Stimulated activated memory B cell treated with anti-CD40 and anti-IgM and Interleukin-4, amounts not matched to agents 10 μg/mL and 1 μg/mL and 100 μg/mL, for 72 hours (primary cell): ENCODE data around the gene LRRC43.

ENCODE experiments used
- ATAC-seq: fragments of 150-1000 bp; cut with Tn5 transposase; 2 replicates; pipeline ENCODE4 v1.10.0; 2021
- H3K27ac Mint-ChIP-seq: one replicate; pipeline ENCODE4 v1.8.0; 2022; ENCODE audit warnings: mild to moderate bottlenecking, mixed read lengths
- H3K27me3 Mint-ChIP-seq: one replicate; pipeline ENCODE4 v1.8.0; 2022; ENCODE audit warnings: mixed read lengths
- H3K36me3 Mint-ChIP-seq: one replicate; pipeline ENCODE4 v1.8.0; 2022; ENCODE audit warnings: mixed read lengths
- H3K4me1 Mint-ChIP-seq: one replicate; pipeline ENCODE4 v1.8.0; 2022; ENCODE audit warnings: mixed read lengths
- H3K4me3 Mint-ChIP-seq: one replicate; pipeline ENCODE4 v1.8.0; 2022; ENCODE audit warnings: mild to moderate bottlenecking, moderate library complexity, mixed read lengths
- H3K9me3 Mint-ChIP-seq: one replicate; pipeline ENCODE4 v1.8.0; 2022; ENCODE audit warnings: mixed read lengths

Gene LRRC43

GRCh38 chr12:122147514-122148290 is 35.2 kb upstream of the LRRC43 start:
- ATAC-seq = no peak
- Mint-ChIP-seq H3K4me1 (no peaks in the 10 kb centered on the region), H3K9me3 (no peaks in the 10 kb centered on the region), H3K27me3 (no peaks in the 10 kb centered on the region), H3K4me3 (no peak overlapping the region), H3K27ac (no peak overlapping the region), H3K36me3 (peaks cover 14% of the 10 kb centered on the region)

DNA sequence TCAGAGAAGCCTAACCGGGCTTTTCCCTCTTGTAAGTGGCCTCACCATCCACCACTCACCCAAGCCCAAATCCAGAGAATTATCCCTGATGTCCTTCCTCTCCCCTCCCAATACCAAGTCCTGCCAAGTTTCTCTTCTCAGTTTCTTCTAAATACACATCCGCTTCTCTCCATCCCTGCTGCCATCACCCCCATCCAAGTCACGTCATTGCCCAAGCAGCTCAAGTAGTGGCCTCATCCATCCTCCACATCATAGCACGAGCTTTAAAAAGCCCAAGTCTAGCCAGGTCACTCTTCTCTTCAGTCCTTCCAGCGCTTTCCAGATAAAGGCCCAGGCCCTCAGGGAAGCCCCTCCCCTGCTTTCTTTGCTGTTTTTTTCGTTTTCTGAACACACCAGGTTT is 34.3 kb upstream of the LRRC43 start:
- Mint-ChIP-seq H3K27ac (no peak overlapping the region), H3K9me3 (no peaks in the 10 kb centered on the region), H3K4me3 (no peak overlapping the region), H3K27me3 (no peaks in the 10 kb centered on the region), H3K4me1 (no peaks in the 10 kb centered on the region), H3K36me3 (peaks cover 5% of the 10 kb centered on the region)
- ATAC-seq = no peak

DNA sequence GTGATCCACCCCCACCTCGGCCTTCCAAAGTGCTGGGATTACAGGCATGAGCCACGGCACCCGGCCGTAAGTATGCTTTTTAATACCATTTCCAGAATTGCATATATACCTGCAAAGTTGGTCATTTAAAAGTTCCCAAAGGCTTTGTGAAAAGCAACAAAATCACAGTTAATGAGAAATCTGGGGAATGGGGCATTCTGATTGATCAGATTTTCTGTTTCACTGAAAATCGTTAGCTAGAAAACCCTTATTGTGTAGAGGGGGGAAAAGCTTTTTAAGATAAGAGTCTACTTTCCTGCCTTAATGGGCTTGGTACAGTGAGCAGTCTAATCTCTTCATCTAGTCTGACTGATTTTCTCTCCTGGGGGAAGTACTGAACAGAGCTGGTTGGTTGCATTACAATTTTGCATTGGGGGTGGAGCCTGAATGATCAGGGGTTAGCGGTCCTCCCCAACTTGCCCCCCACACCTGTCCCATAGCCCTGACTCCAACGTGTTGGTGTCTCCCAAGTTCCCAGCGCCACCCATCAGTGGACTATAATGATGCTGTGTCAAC is 32.7 kb upstream of the LRRC43 start:
- ATAC-seq = no peak
- H3K9me3 Mint-ChIP-seq = no peaks in the 10 kb centered on the region

GRCh38 chr12:122152754-122153153 is 30.2 kb upstream of the LRRC43 start:
- no peak overlapping the region for H3K27ac Mint-ChIP-seq
- H3K4me1 Mint-ChIP-seq = no peaks in the 10 kb centered on the region
- no peak overlapping the region for H3K4me3 Mint-ChIP-seq
- H3K27me3 Mint-ChIP-seq = peaks cover 21% of the 10 kb centered on the region
- H3K36me3 Mint-ChIP-seq = no peaks in the 10 kb centered on the region
- H3K9me3 Mint-ChIP-seq = no peaks in the 10 kb centered on the region
- no peak for ATAC-seq

More for the DNA sequence above, 32.7 kb upstream of the LRRC43 start:
- Mint-ChIP-seq H3K27ac (no peak overlapping the region), H3K4me3 (no peak overlapping the region), H3K27me3 (peaks cover 12% of the 10 kb centered on the region), H3K36me3 (no peaks in the 10 kb centered on the region), H3K4me1 (no peaks in the 10 kb centered on the region)

DNA sequence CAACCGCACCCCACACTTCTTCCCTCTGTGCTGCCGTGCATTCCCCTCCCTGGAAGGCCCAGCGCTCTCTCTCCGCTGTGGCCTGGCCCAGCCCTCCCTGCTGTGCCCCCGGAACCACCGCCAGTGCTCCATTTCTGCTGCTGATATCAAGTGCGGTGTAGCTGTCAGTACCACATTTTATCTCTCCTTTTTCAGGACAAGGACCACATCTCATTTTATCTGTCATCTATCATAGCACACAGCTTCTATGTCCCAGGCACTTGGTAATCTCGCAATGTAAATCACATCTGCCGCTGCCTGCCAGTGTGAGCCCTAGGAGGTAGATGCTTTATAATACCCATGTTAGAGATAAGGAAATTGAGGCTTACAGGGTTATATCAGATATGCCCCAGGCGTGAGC is 27.2 kb upstream of the LRRC43 start:
- no peaks in the 10 kb centered on the region for H3K4me1 Mint-ChIP-seq
- H3K4me3 Mint-ChIP-seq = no peak overlapping the region
- H3K9me3 Mint-ChIP-seq = no peaks in the 10 kb centered on the region
- H3K27me3 Mint-ChIP-seq = peaks cover 21% of the 10 kb centered on the region
- ATAC-seq = no peak
- no peaks in the 10 kb centered on the region for H3K36me3 Mint-ChIP-seq
- no peak overlapping the region for H3K27ac Mint-ChIP-seq

- H3K27me3 Mint-ChIP-seq = peaks cover 28% of the 10 kb centered on the region
- H3K27ac Mint-ChIP-seq = no peak overlapping the region
- no peaks in the 10 kb centered on the region for H3K4me1 Mint-ChIP-seq
- no peak for ATAC-seq
- no peaks in the 10 kb centered on the region for H3K9me3 Mint-ChIP-seq
- no peak overlapping the region for H3K4me3 Mint-ChIP-seq
- H3K36me3 Mint-ChIP-seq = no peaks in the 10 kb centered on the region
Measured at GRCh38 chr12:122158700-122159285, 24.1 kb upstream of the LRRC43 start.

GRCh38 chr12:122159882-122160281 is 23.0 kb upstream of the LRRC43 start:
- H3K4me1 Mint-ChIP-seq = no peaks in the 10 kb centered on the region
- H3K36me3 Mint-ChIP-seq = no peaks in the 10 kb centered on the region
- ATAC-seq = no peak
- H3K4me3 Mint-ChIP-seq = no peak overlapping the region
- H3K9me3 Mint-ChIP-seq = no peaks in the 10 kb centered on the region
- no peak overlapping the region for H3K27ac Mint-ChIP-seq
- peaks cover 20% of the 10 kb centered on the region for H3K27me3 Mint-ChIP-seq

- Mint-ChIP-seq H3K4me3 (no peak overlapping the region), H3K27ac (no peak overlapping the region), H3K36me3 (no peaks in the 10 kb centered on the region), H3K4me1 (no peaks in the 10 kb centered on the region), H3K27me3 (peaks cover 20% of the 10 kb centered on the region), H3K9me3 (no peaks in the 10 kb centered on the region)
- ATAC-seq = no peak
Measured at GRCh38 chr12:122160761-122161160, 22.2 kb upstream of the LRRC43 start.

- no peak overlapping the region for H3K27ac Mint-ChIP-seq
- no peak overlapping the region for H3K4me3 Mint-ChIP-seq
- H3K4me1 Mint-ChIP-seq = peaks cover 7% of the 10 kb centered on the region
Measured at GRCh38 chr12:122161682-122162081, 21.2 kb upstream of the LRRC43 start.

GRCh38 chr12:122162976-122163375 is 19.9 kb upstream of the LRRC43 start:
- Mint-ChIP-seq H3K9me3 (no peaks in the 10 kb centered on the region), H3K4me3 (no peak overlapping the region), H3K36me3 (no peaks in the 10 kb centered on the region), H3K4me1 (peaks cover 14% of the 10 kb centered on the region), H3K27ac (no peak overlapping the region), H3K27me3 (peaks cover 16% of the 10 kb centered on the region)
- ATAC-seq = no peak

More at GRCh38 chr12:122161682-122162081, 21.2 kb upstream of the LRRC43 start:
- Mint-ChIP-seq H3K36me3 (no peaks in the 10 kb centered on the region), H3K9me3 (no peaks in the 10 kb centered on the region), H3K27me3 (peaks cover 16% of the 10 kb centered on the region)
- ATAC-seq = no peak

DNA sequence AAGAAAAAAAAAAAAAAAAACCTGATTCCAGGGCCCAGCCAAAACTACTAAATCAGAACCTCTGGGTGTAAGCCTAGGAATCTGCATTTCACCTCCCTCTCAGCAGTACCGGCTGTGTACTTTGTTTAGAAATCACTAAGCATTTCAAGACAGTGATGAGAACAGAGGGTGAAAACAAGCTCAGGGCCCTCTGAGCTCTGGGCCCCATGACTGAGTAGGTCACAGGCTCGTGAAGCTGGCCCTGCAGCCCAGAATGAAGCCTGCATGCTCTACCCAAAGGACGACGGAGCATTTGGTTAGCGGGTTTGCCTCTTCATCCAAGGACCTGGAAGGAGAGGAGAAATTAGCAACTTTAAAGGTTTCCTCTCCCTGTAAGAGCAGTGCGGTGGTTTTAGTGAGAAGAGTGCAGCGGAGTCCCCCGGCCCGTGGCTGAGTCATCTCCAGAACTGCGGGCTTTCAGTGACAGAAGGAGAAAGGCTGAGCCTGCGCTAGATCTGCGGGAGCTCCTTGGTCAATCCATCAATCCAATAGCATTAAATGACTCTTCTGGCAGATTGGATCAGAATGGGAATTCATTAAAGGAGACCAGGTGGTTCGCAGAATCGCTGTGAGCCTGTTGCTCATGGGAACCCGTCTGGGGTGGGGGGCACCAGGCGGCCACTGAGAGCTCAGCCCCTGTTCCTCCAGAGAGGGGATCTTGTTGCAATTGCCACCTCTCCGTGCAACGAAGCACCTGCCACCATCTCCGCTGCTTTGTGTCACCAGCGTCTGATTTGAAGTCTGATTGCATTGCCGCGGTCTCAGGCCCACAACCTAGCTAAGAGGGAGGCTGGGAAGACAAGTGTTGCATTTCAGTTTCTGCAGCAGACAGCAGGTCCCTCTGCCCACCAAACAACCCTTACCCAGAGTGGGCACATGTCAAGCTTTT is 16.2 kb upstream of the LRRC43 start:
- Mint-ChIP-seq H3K36me3 (no peaks in the 10 kb centered on the region), H3K27ac (peak overlapping the region; percentile 48), H3K4me3 (peak overlapping the region; percentile 1), H3K9me3 (no peaks in the 10 kb centered on the region), H3K27me3 (peaks cover 46% of the 10 kb centered on the region), H3K4me1 (peaks cover 14% of the 10 kb centered on the region)
- ATAC-seq = peak; percentile 91

DNA sequence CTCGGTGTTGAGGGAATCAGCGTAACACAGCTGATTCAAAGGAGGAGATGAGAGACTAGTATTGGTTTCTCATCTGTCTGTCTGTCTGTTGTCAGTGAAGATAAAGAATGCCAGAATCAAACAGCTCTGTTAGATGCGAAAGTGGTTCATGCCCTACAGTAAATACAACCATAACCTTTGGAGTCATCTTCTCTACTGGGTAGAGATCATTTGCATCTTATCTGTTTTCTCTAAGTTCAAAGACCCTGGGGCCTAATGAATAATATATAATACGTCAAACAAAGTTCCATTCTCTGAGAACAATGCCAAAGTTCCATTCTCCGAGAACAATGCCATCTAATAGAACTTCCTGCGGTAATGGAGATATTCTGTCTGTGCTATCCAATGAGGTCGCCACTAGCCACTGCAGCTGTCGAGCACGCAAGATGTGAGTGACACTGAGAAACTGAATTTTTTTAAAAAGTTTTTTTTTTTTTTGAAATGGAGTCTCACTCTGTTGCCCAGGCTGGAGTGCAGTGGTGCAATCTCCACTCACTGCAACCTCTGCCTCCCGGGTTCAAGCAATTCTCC is 15.5 kb upstream of the LRRC43 start:
- Mint-ChIP-seq H3K27me3 (peaks cover 46% of the 10 kb centered on the region), H3K9me3 (no peaks in the 10 kb centered on the region), H3K4me3 (no peak overlapping the region), H3K36me3 (no peaks in the 10 kb centered on the region), H3K27ac (peak overlapping the region; percentile 48), H3K4me1 (peaks cover 14% of the 10 kb centered on the region)
- peak; percentile 20 for ATAC-seq

- Mint-ChIP-seq H3K36me3 (no peaks in the 10 kb centered on the region), H3K9me3 (no peaks in the 10 kb centered on the region), H3K4me3 (no peak overlapping the region), H3K27me3 (peaks cover 46% of the 10 kb centered on the region), H3K27ac (no peak overlapping the region), H3K4me1 (peaks cover 14% of the 10 kb centered on the region)
- no peak for ATAC-seq
Measured at GRCh38 chr12:122168492-122168891, 14.4 kb upstream of the LRRC43 start.

DNA sequence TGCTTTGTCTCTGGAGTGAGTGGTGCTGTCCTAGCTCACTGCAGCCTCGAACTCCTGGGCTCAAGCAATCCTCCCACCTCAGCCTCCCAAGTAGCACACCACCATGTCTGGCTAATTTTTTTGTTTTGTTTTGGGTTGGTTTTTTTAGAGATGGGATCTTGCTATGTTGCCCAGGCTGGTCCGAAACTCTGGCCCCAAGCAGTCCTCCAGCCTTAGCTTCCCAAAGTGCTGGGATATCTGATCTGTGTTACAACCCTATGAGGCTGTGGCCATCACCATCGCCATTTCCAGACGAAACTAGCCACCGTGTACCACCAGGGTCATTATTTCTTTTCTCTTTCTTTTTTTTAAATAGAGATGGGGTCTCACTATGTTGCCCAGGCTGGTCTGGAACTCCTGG is 11.5 kb upstream of the LRRC43 start:
- no peaks in the 10 kb centered on the region for H3K9me3 Mint-ChIP-seq
- no peaks in the 10 kb centered on the region for H3K36me3 Mint-ChIP-seq
- peaks cover 10% of the 10 kb centered on the region for H3K4me1 Mint-ChIP-seq
- H3K27me3 Mint-ChIP-seq = peaks cover 60% of the 10 kb centered on the region
- H3K4me3 Mint-ChIP-seq = no peak overlapping the region
- no peak for ATAC-seq
- no peak overlapping the region for H3K27ac Mint-ChIP-seq
